K562 (cell line): ENCODE results near the gene TMEM222. TPM values are rescaled to one million over a fixed set of nuclear protein-coding genes. Genes with fewer than 3 reads are reported as not detected.

Experiments
- CBFA2T2 ChIP-seq: fragments of 450-650 bp; conservative IDR thresholded peaks from 2 replicates; pipeline ENCODE4 v1.6.1; 2017; ENCODE audit warnings: mild to moderate bottlenecking
- CBX1 ChIP-seq: sonication (generic); IDR thresholded peaks from 2 replicates; pipeline ENCODE4 v1.6.1; 2016; ENCODE audit warnings: antibody characterized with exemption, low read depth, mild to moderate bottlenecking
- DDX20 ChIP-seq: fragments of 450-650 bp; IDR thresholded peaks from 2 replicates; pipeline ENCODE4 v1.6.1; 2016; ENCODE audit warnings: missing genetic modification characterization, low read depth, mild to moderate bottlenecking, missing compliant biosample characterization, moderate library complexity
- MYNN ChIP-seq, 2 experiments: sonication (generic); formaldehyde crosslinking in 1 of 2; IDR thresholded peaks; 2 replicates each; pipeline versions ENCODE4 v1.5.0 to v1.6.1; 2016 to 2020; ENCODE audit warnings: antibody characterized with exemption in 1 of 2, missing genetic modification reagents in 1 of 2
- PHF21A ChIP-seq: fragments of 450-650 bp; IDR thresholded peaks from 2 replicates; pipeline ENCODE4 v1.6.1; 2017; ENCODE audit warnings: low read depth, borderline replicate concordance
- PML ChIP-seq: IDR thresholded peaks from 2 replicates; pipeline ENCODE4 v1.6.1; 2012; ENCODE audit warnings: low read length, inconsistent platforms
- RBM39 ChIP-seq: fragments of 200-400 bp; formaldehyde crosslinking; optimal IDR thresholded peaks from 2 replicates; pipeline ENCODE3; 2018; ENCODE audit warnings: low read depth, low read length
- SREBF2 ChIP-seq: sonication (generic); formaldehyde crosslinking; IDR thresholded peaks from 2 replicates; pipeline ENCODE4 v1.4.0; 2020; ENCODE audit warnings: mild to moderate bottlenecking, missing genetic modification reagents
- TAL1 ChIP-seq: fragments of 450-650 bp; IDR thresholded peaks from 2 replicates; pipeline ENCODE4 v1.6.1; 2016; ENCODE audit warnings: mild to moderate bottlenecking
- ZC3H11A ChIP-seq: IDR thresholded peaks from 2 replicates; pipeline ENCODE4 v1.6.1; 2012; ENCODE audit warnings: low read depth, low read length, improper control_type of control experiment
- ZFP1 ChIP-seq: fragments of 450-650 bp; formaldehyde crosslinking; IDR thresholded peaks from 2 replicates; pipeline ENCODE4 v1.4.0; 2020; ENCODE audit warnings: mild to moderate bottlenecking, mixed read lengths
- ZNF174 ChIP-seq: fragments of 250-450 bp; sonication (Bioruptor Pico); IDR thresholded peaks from 2 replicates; pipeline ENCODE4 v1.4.0; 2020; ENCODE audit warnings: mild to moderate bottlenecking
- ZNF263 ChIP-seq: sonication (generic); formaldehyde crosslinking; IDR thresholded peaks from 2 replicates; pipeline ENCODE4 v1.8.0; 2022; ENCODE audit warnings: mild to moderate bottlenecking, missing genetic modification reagents, borderline replicate concordance
- ZNF668 ChIP-seq: fragments of 250-450 bp; sonication (Bioruptor Pico); IDR thresholded peaks from 2 replicates; pipeline ENCODE4 v1.8.0; 2022; ENCODE audit warnings: mild to moderate bottlenecking, inconsistent platforms
- ZNF785 ChIP-seq: fragments of 250-450 bp; sonication (Bioruptor Pico); IDR thresholded peaks from 2 replicates; pipeline ENCODE4 v1.4.0; 2020; ENCODE audit warnings: mild to moderate bottlenecking
- polyA plus RNA-seq, 8 experiments: library from polyadenylated mRNA; depleted of rRNA in 4 of 8; stranded (reverse) in 5 of 8; unstranded in 3 of 8; fragments of >200 nt; fragmentation: Nextera tagmentation in 2 of 8; fragmentation: Illumina TruSeq in 1 of 8; extraction: Ambion mirVana in 2 of 8; extraction: Trizol in 1 of 8; gene quantifications; 2 replicates each; pipeline versions ENCODE4 v1.2.1 to v1.2.3, GENCODE V29; 2011 to 2014; ENCODE audit warnings: inconsistent platforms in 1 of 8, missing spikeins in 1 of 8
- total RNA-seq, 7 experiments: library from RNA; depleted of rRNA in 6 of 7; stranded (reverse); fragments of >200 nt in 6 of 7; fragmentation: Illumina TruSeq in 2 of 7; extraction: Trizol in 2 of 7; gene quantifications; 2 replicates each; pipeline versions ENCODE4 v1.2.1 to v1.2.3, GENCODE V29; 2011 to 2021; ENCODE audit warnings: low replicate concordance in 1 of 7
- TF ChIP-seq, protein P1 (sequence below): fragments of 250-450 bp; sonication (Bioruptor Pico); IDR thresholded peaks from 2 replicates; pipeline ENCODE4 v1.8.0; 2021; ENCODE audit warnings: mild to moderate bottlenecking, moderate library complexity
- TF ChIP-seq, protein P2 (sequence below): fragments of 200-800 bp; sonication (Bioruptor generic); IDR thresholded peaks from 2 replicates; pipeline ENCODE4 v1.6.1; 2017; ENCODE audit warnings: missing genetic modification characterization, missing compliant biosample characterization
- TF ChIP-seq, protein P3 (sequence below): fragments of 250-450 bp; sonication (Bioruptor Pico); IDR thresholded peaks from 2 replicates; pipeline ENCODE4 v1.4.0; 2020
- TF ChIP-seq, protein P4 (sequence below): fragments of 450-650 bp; formaldehyde crosslinking; IDR thresholded peaks from 2 replicates; pipeline ENCODE4 v1.4.0; 2020; ENCODE audit warnings: mild to moderate bottlenecking, moderate library complexity
- TF ChIP-seq, protein P5 (sequence below): fragments of 250-450 bp; sonication (Bioruptor Pico); IDR thresholded peaks from 2 replicates; pipeline ENCODE4 v1.9.0; 2021; ENCODE audit warnings: mild to moderate bottlenecking, inconsistent platforms
- TF ChIP-seq, protein P6 (sequence below), 2 experiments: fragments of 450-650 bp; IDR thresholded peaks; 2 replicates each; pipeline ENCODE4 v1.6.1; 2016

TMEM222 gene
- total and polyA plus RNA-seq, 9 of the 15 experiments (the other 6 are each of a cell fraction or from before 2014, with no cell fraction given) = 6.9 to 48.0 (median 32.8) TPM

DNA sequence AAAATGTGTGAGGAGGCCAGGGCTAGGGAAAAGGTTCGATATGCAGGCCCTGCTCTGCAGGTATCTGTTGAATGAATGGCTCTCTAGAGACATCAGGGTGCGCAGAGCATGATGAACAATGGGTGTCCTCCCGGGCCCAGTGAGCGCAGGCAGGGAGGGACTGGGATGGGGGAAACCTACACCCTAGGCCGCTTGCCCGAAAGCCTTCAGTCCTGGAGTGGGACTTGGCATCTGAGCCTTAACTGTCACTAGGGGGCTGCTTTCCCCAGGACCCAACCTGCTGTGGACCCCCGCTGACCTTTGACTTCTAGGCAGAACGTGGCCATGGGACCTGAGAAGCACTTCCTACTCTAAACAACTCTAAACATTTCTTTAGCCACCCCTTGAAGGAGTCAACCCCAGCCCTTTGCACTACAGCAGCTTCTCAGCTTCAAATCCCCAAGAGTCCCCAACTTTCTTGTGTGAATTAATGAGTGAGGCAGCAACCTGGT lies 45.2 kb downstream of the TMEM222 start (continued):
- TF ChIP-seq, protein P1, sequence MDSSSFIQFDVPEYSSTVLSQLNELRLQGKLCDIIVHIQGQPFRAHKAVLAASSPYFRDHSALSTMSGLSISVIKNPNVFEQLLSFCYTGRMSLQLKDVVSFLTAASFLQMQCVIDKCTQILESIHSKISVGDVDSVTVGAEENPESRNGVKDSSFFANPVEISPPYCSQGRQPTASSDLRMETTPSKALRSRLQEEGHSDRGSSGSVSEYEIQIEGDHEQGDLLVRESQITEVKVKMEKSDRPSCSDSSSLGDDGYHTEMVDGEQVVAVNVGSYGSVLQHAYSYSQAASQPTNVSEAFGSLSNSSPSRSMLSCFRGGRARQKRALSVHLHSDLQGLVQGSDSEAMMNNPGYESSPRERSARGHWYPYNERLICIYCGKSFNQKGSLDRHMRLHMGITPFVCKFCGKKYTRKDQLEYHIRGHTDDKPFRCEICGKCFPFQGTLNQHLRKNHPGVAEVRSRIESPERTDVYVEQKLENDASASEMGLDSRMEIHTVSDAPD (CRISPR knock-in tag) = no peak
- TF ChIP-seq ZNF174 (CRISPR knock-in tag) (no peak), ZNF263 (CRISPR knock-in tag) (peak; percentile 4; the same call in 1 of the 2 replicates), ZNF785 (CRISPR knock-in tag) (no peak), CBX1 (no peak), ZNF668 (CRISPR knock-in tag) (no peak), CBFA2T2 (no peak), PHF21A (no peak), SREBF2 (CRISPR knock-in tag) (0 out of 2 replicates have a peak, but pooled peaks have one; percentile 71), PML (0 out of 2 replicates have a peak, but pooled peaks have one; percentile 7), TAL1 (no peak), RBM39 (no peak), ZC3H11A (no peak), DDX20 (tag) (no peak), MYNN (IDR thresholded peaks at IDR 0.05) (no peak), MYNN (CRISPR knock-in tag; IDR thresholded peaks at IDR 0.05) (no peak), ZFP1 (CRISPR knock-in tag) (no peak)
- TF ChIP-seq, protein P2, sequence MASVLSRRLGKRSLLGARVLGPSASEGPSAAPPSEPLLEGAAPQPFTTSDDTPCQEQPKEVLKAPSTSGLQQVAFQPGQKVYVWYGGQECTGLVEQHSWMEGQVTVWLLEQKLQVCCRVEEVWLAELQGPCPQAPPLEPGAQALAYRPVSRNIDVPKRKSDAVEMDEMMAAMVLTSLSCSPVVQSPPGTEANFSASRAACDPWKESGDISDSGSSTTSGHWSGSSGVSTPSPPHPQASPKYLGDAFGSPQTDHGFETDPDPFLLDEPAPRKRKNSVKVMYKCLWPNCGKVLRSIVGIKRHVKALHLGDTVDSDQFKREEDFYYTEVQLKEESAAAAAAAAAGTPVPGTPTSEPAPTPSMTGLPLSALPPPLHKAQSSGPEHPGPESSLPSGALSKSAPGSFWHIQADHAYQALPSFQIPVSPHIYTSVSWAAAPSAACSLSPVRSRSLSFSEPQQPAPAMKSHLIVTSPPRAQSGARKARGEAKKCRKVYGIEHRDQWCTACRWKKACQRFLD (CRISPR knock-in tag) = peak; percentile 77
- TF ChIP-seq, protein P3, sequence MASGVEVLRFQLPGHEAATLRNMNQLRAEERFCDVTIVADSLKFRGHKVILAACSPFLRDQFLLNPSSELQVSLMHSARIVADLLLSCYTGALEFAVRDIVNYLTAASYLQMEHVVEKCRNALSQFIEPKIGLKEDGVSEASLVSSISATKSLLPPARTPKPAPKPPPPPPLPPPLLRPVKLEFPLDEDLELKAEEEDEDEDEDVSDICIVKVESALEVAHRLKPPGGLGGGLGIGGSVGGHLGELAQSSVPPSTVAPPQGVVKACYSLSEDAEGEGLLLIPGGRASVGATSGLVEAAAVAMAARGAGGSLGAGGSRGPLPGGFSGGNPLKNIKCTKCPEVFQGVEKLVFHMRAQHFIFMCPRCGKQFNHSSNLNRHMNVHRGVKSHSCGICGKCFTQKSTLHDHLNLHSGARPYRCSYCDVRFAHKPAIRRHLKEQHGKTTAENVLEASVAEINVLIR (CRISPR knock-in tag) = no peak
- TF ChIP-seq, protein P4, sequence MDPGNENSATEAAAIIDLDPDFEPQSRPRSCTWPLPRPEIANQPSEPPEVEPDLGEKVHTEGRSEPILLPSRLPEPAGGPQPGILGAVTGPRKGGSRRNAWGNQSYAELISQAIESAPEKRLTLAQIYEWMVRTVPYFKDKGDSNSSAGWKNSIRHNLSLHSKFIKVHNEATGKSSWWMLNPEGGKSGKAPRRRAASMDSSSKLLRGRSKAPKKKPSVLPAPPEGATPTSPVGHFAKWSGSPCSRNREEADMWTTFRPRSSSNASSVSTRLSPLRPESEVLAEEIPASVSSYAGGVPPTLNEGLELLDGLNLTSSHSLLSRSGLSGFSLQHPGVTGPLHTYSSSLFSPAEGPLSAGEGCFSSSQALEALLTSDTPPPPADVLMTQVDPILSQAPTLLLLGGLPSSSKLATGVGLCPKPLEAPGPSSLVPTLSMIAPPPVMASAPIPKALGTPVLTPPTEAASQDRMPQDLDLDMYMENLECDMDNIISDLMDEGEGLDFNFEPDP = no peak
- TF ChIP-seq, protein P5, sequence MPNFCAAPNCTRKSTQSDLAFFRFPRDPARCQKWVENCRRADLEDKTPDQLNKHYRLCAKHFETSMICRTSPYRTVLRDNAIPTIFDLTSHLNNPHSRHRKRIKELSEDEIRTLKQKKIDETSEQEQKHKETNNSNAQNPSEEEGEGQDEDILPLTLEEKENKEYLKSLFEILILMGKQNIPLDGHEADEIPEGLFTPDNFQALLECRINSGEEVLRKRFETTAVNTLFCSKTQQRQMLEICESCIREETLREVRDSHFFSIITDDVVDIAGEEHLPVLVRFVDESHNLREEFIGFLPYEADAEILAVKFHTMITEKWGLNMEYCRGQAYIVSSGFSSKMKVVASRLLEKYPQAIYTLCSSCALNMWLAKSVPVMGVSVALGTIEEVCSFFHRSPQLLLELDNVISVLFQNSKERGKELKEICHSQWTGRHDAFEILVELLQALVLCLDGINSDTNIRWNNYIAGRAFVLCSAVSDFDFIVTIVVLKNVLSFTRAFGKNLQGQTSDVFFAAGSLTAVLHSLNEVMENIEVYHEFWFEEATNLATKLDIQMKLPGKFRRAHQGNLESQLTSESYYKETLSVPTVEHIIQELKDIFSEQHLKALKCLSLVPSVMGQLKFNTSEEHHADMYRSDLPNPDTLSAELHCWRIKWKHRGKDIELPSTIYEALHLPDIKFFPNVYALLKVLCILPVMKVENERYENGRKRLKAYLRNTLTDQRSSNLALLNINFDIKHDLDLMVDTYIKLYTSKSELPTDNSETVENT = no peak
- TF ChIP-seq, protein P6, sequence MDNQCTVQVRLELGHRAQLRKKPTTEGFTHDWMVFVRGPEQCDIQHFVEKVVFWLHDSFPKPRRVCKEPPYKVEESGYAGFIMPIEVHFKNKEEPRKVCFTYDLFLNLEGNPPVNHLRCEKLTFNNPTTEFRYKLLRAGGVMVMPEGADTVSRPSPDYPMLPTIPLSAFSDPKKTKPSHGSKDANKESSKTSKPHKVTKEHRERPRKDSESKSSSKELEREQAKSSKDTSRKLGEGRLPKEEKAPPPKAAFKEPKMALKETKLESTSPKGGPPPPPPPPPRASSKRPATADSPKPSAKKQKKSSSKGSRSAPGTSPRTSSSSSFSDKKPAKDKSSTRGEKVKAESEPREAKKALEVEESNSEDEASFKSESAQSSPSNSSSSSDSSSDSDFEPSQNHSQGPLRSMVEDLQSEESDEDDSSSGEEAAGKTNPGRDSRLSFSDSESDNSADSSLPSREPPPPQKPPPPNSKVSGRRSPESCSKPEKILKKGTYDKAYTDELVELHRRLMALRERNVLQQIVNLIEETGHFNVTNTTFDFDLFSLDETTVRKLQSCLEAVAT (IDR thresholded peaks at IDR 0.05) = no peak
